ENCODE measurements around the gene TBCE.

DNA sequence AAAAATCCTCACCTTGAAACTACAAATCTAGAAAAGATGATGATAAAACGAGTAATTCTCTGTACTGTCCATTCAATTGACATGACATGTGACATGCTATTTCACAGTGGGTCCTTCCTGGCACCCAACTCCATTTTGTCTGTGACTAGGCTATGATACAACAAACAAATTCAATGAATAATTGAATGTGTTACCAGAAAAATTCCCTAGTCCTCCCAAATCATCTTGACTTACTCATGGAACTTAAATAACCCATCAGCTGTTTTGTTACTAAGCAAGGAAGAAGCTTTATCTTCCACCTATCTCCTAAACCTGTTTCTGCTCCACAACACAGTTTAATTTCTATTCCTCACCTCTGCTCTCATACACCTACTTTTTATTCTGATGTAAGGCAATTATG lies 106.6 kb downstream of the TBCE start:
- TF ChIP-seq, protein P1, sequence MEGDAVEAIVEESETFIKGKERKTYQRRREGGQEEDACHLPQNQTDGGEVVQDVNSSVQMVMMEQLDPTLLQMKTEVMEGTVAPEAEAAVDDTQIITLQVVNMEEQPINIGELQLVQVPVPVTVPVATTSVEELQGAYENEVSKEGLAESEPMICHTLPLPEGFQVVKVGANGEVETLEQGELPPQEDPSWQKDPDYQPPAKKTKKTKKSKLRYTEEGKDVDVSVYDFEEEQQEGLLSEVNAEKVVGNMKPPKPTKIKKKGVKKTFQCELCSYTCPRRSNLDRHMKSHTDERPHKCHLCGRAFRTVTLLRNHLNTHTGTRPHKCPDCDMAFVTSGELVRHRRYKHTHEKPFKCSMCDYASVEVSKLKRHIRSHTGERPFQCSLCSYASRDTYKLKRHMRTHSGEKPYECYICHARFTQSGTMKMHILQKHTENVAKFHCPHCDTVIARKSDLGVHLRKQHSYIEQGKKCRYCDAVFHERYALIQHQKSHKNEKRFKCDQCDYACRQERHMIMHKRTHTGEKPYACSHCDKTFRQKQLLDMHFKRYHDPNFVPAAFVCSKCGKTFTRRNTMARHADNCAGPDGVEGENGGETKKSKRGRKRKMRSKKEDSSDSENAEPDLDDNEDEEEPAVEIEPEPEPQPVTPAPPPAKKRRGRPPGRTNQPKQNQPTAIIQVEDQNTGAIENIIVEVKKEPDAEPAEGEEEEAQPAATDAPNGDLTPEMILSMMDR (IDR thresholded peaks at IDR 0.05 in 2 of 3, conservative IDR thresholded peaks at IDR 0.05 in 1 of 3; ENCODE audit: borderline replicate concordance in 1 of 3, insufficient read depth in 1 of 3, low read depth in 2 of 3, low read length in 2 of 3), result no peak
- TF ChIP-seq ZFX (IDR thresholded peaks at IDR 0.05), result no peak
- no peak for TF ChIP-seq EZH2 (IDR thresholded peaks at IDR 0.05)
- no peak for TF ChIP-seq ZNF274 (IDR thresholded peaks at IDR 0.05; ENCODE audit: low read depth, low read length)
- TF ChIP-seq, protein P2, sequence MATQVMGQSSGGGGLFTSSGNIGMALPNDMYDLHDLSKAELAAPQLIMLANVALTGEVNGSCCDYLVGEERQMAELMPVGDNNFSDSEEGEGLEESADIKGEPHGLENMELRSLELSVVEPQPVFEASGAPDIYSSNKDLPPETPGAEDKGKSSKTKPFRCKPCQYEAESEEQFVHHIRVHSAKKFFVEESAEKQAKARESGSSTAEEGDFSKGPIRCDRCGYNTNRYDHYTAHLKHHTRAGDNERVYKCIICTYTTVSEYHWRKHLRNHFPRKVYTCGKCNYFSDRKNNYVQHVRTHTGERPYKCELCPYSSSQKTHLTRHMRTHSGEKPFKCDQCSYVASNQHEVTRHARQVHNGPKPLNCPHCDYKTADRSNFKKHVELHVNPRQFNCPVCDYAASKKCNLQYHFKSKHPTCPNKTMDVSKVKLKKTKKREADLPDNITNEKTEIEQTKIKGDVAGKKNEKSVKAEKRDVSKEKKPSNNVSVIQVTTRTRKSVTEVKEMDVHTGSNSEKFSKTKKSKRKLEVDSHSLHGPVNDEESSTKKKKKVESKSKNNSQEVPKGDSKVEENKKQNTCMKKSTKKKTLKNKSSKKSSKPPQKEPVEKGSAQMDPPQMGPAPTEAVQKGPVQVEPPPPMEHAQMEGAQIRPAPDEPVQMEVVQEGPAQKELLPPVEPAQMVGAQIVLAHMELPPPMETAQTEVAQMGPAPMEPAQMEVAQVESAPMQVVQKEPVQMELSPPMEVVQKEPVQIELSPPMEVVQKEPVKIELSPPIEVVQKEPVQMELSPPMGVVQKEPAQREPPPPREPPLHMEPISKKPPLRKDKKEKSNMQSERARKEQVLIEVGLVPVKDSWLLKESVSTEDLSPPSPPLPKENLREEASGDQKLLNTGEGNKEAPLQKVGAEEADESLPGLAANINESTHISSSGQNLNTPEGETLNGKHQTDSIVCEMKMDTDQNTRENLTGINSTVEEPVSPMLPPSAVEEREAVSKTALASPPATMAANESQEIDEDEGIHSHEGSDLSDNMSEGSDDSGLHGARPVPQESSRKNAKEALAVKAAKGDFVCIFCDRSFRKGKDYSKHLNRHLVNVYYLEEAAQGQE (IDR thresholded peaks at IDR 0.05; ENCODE audit: low read depth), result no peak

All from HCT116 (cell line).